ENCODE measurements around the gene COQ2.
"Not testable (repeated sequence)": the region's sequence is repeated elsewhere in the genome, so short reads cannot be mapped to it uniquely, and the experiment has no call there.

COQ2 gene

GRCh38 chr4:83283181-83283580, 1.4 kb downstream of the COQ2 start:
- DNase-seq (ENCODE audit: low spot score): no peak

GRCh38 chr4:83282049-83282535, 2.5 kb downstream of the COQ2 start:
- DNase-seq (ENCODE audit: low spot score): peak; percentile 56

GRCh38 chr4:83281307-83281706, 3.3 kb downstream of the COQ2 start:
- no peak for DNase-seq (ENCODE audit: low spot score)

GRCh38 chr4:83276299-83277040, 8.1 kb downstream of the COQ2 start:
- DNase-seq (ENCODE audit: low spot score): no peak

- not testable (repeated sequence) for DNase-seq (ENCODE audit: low spot score)
Observed at GRCh38 chr4:83273926-83274325, 10.7 kb downstream of the COQ2 start.

GRCh38 chr4:83272900-83273299, 11.7 kb downstream of the COQ2 start:
- no peak for DNase-seq (ENCODE audit: low spot score)

GRCh38 chr4:83269256-83269655, 15.3 kb downstream of the COQ2 start:
- peak; percentile 22 for DNase-seq (ENCODE audit: low spot score)

GRCh38 chr4:83268491-83268890, 16.1 kb downstream of the COQ2 start:
- DNase-seq (ENCODE audit: low spot score): no peak

- no peak for DNase-seq (ENCODE audit: low spot score)
Observed at GRCh38 chr4:83267830-83268475, 16.6 kb downstream of the COQ2 start.

- no peak for DNase-seq (ENCODE audit: low spot score)
Observed at GRCh38 chr4:83267121-83267829, 17.3 kb downstream of the COQ2 start.

- no peak for DNase-seq (ENCODE audit: low spot score)
Observed at GRCh38 chr4:83266689-83267088, 17.9 kb downstream of the COQ2 start.

- no peak for DNase-seq (ENCODE audit: low spot score)
Observed at GRCh38 chr4:83263106-83263505, 21.5 kb downstream of the COQ2 start.

GRCh38 chr4:83262682-83263081, 21.9 kb downstream of the COQ2 start:
- DNase-seq (ENCODE audit: low spot score): no peak

GRCh38 chr4:83261307-83261706, 23.3 kb downstream of the COQ2 start:
- no peak for DNase-seq (ENCODE audit: low spot score)

- DNase-seq (ENCODE audit: low spot score): no peak
Observed at GRCh38 chr4:83259586-83259985, 25.0 kb downstream of the COQ2 start.

GRCh38 chr4:83258461-83258860, 26.1 kb downstream of the COQ2 start:
- DNase-seq (ENCODE audit: low spot score): no peak

GRCh38 chr4:83257811-83258210, 26.8 kb downstream of the COQ2 start:
- no peak for DNase-seq (ENCODE audit: low spot score)

- peak; percentile 37 for DNase-seq (ENCODE audit: low spot score)
Observed at GRCh38 chr4:83255584-83255983, 29.0 kb downstream of the COQ2 start.

GRCh38 chr4:83252782-83253405, 31.7 kb downstream of the COQ2 start:
- DNase-seq (ENCODE audit: low spot score): peak; percentile 60

- DNase-seq (ENCODE audit: low spot score): no peak
Observed at GRCh38 chr4:83251447-83251830, 33.2 kb downstream of the COQ2 start.

GRCh38 chr4:83250687-83251446, 33.7 kb downstream of the COQ2 start:
- peak; percentile 35 for DNase-seq (ENCODE audit: low spot score)

- DNase-seq (ENCODE audit: low spot score): no peak
Observed at GRCh38 chr4:83248486-83248885, 36.1 kb downstream of the COQ2 start.
